Skeletal muscle cell (primary cell): ENCODE measurements around the gene CPSF6.
"Not testable (repeated sequence)": the region's sequence is repeated elsewhere in the genome, so short reads cannot be mapped to it uniquely, and the experiment has no call there.

Experiments
- DNase-seq: peaks from one replicate; pipeline ENCODE4 v3.0.0-alpha.2; 2010; ENCODE audit warnings: low read depth
- H3K4me3 ChIP-seq: 2 replicates; pipeline ENCODE4 v1.5.1; 2011; ENCODE audit warnings: low read depth, mild to moderate bottlenecking, control low read depth, low read length, moderate library complexity

The CPSF6 gene

GRCh38 chr12:69316784-69317183 lies 77.4 kb downstream of the CPSF6 start:
- not testable (repeated sequence) for H3K4me3 ChIP-seq, DNase-seq

DNA sequence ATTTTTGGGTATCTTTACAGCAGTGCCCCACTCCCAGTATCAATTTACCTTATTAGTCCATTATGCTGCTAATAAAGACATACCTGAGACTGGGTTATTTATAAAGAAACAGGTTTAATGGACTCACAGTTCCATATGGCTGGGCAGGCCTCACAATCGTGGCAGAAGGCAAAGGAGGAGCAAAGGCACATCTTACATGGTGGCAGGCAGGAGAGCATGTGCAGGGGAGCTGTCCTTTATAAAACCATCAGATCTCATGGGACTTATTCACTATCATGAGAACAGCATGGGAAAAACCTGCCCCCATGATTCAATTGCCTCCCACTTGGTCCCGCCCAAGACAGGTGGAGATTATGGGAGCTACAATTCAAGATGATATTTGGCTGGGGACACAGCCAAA lies 77.9 kb downstream of the CPSF6 start:
- DNase-seq, H3K4me3 ChIP-seq: not testable (repeated sequence)

DNA sequence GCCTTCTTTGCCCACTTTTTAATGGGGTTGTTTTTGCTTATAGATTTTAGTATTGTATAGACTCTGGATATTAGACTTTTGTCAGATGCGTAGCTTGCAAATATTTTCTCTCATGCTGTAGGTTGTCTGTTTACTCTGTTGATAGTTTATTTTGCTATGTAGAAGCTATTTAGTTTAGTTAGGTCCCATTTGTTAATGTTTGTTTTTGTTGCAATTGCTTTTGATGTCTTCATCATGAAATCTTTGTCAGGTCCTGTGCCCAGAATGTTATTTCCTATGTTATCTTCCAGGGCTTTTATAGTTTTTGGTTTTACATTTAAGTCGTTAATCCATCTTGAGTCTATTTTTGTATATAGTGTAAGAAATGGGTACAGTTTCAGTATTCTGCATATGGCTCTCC lies 78.9 kb downstream of the CPSF6 start:
- H3K4me3 ChIP-seq: no peak overlapping the region
- no peak for DNase-seq

DNA sequence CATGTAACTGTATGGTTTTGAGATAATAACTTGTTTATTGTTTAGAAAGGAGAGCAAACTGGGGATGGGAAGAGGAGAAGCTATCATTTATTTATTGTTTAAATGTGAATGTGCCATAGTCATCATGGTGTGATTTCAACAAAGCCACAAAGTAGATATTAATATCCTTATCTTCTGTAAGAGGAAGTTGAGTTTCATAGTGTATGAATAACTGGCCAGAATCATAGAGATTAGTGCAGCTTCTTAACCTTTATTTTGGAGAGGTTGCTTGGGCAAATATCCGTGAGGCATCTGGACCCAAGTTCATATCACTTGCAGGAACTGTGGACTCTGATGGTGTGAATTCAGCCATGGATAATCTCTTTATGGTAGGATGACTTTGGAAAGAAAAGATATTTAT lies 82.0 kb downstream of the CPSF6 start:
- no peak for DNase-seq
- H3K4me3 ChIP-seq: no peak overlapping the region
